ENCODE data around the gene PARD6G. TPM values are rescaled to one million over a fixed set of nuclear protein-coding genes. Genes with fewer than 3 reads are reported as not detected.

The PARD6G gene
- total and polyA plus RNA-seq, 2 of the 13 experiments (the other 11 are each of a cell fraction or from before 2014, with no cell fraction given): 3.6 to 7.4 TPM

GRCh38 chr18:80246445-80247392 lies 595 bp downstream of the PARD6G start (continued):
- no peak for TF ChIP-seq ZSCAN20 (CRISPR knock-in tag; IDR thresholded peaks at IDR 0.05; ENCODE audit: borderline replicate concordance)
- no peak for TF ChIP-seq NR3C1 (CRISPR knock-in tag; IDR thresholded peaks at IDR 0.05)
- TF ChIP-seq ETV6 (CRISPR knock-in tag; conservative IDR thresholded peaks at IDR 0.05): no peak
- TF ChIP-seq ZNF639 (CRISPR knock-in tag; conservative IDR thresholded peaks at IDR 0.05): no peak
- no peak for TF ChIP-seq IRF9 (CRISPR knock-in tag; IDR thresholded peaks at IDR 0.05; ENCODE audit: borderline replicate concordance)
- TF ChIP-seq GZF1 (CRISPR knock-in tag; IDR thresholded peaks at IDR 0.05): no peak
- TF ChIP-seq, protein P1, sequence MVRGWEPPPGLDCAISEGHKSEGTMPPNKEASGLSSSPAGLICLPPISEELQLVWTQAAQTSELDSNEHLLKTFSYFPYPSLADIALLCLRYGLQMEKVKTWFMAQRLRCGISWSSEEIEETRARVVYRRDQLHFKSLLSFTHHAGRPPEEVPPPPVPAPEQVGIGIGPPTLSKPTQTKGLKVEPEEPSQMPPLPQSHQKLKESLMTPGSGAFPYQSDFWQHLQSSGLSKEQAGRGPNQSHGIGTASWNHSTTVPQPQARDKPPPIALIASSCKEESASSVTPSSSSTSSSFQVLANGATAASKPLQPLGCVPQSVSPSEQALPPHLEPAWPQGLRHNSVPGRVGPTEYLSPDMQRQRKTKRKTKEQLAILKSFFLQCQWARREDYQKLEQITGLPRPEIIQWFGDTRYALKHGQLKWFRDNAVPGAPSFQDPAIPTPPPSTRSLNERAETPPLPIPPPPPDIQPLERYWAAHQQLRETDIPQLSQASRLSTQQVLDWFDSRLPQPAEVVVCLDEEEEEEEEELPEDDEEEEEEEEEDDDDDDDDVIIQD (CRISPR knock-in tag; IDR thresholded peaks at IDR 0.05; ENCODE audit: low read depth): no peak
- TF ChIP-seq SMARCC2 (IDR thresholded peaks at IDR 0.05): no peak
- TF ChIP-seq PATZ1 (CRISPR knock-in tag; IDR thresholded peaks at IDR 0.05): peak; percentile 10; the same call in 1 of the 2 replicates
- TF ChIP-seq RBFOX2 (IDR thresholded peaks at IDR 0.05; ENCODE audit: low read depth, low read length): peak; percentile 36; the same call in 1 of the 2 replicates
- peak; percentile 64 for TF ChIP-seq ZBTB14 (CRISPR knock-in tag; IDR thresholded peaks at IDR 0.05)
- TF ChIP-seq ZSCAN29 (CRISPR knock-in tag; conservative IDR thresholded peaks at IDR 0.05): no peak
- TF ChIP-seq ZNF709 (CRISPR knock-in tag; IDR thresholded peaks at IDR 0.05): peak; percentile 73; the same call in 1 of the 2 replicates
- no peak for TF ChIP-seq THAP8 (CRISPR knock-in tag; IDR thresholded peaks at IDR 0.05; ENCODE audit: borderline replicate concordance)
- TF ChIP-seq, protein P2, sequence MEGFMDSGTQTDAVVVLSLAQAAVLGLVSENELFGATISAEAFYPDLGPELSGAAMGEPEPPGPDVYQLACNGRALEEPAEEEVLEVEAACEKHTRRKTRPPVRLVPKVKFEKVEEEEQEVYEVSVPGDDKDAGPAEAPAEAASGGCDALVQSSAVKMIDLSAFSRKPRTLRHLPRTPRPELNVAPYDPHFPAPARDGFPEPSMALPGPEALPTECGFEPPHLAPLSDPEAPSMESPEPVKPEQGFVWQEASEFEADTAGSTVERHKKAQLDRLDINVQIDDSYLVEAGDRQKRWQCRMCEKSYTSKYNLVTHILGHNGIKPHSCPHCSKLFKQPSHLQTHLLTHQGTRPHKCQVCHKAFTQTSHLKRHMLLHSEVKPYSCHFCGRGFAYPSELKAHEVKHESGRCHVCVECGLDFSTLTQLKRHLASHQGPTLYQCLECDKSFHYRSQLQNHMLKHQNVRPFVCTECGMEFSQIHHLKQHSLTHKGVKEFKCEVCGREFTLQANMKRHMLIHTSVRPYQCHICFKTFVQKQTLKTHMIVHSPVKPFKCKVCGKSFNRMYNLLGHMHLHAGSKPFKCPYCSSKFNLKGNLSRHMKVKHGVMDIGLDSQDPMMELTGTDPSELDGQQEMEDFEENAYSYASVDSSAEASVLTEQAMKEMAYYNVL (CRISPR knock-in tag; IDR thresholded peaks at IDR 0.05; ENCODE audit: borderline replicate concordance): no peak
- no peak for TF ChIP-seq PAWR (CRISPR knock-in tag; IDR thresholded peaks at IDR 0.05; ENCODE audit: borderline replicate concordance)
- TF ChIP-seq CENPT (CRISPR knock-in tag; IDR thresholded peaks at IDR 0.05; ENCODE audit: low read depth): no peak
- no peak for TF ChIP-seq ZNF790 (CRISPR knock-in tag; IDR thresholded peaks at IDR 0.05; ENCODE audit: borderline replicate concordance)

Measured in HepG2 (cell line).